Stimulated activated naive CD8-positive, alpha-beta T cell treated with anti-CD3 and anti-CD28 coated beads, Interleukin-15, amount 100 ng/mL, for 72 hours (primary cell): ENCODE data around the gene PPP1R26.
"Not testable (repeated sequence)": the region's sequence is repeated elsewhere in the genome, so short reads cannot be mapped to it uniquely, and the experiment has no call there.

Experiments used
- ATAC-seq: fragments of 150-1000 bp; cut with Tn5 transposase; 2 replicates; pipeline ENCODE4 v1.10.0; 2021; ENCODE audit warnings: mild to moderate bottlenecking, moderate library complexity
- DNase-seq, 2 donors: peaks; one replicate each; pipeline ENCODE4 v3.0.0; 2021 to 2022
- H3K27ac Mint-ChIP-seq, 2 donors: one replicate each; pipeline ENCODE4 v1.8.0; 2022; ENCODE audit warnings: mild to moderate bottlenecking in 2 of 2, mixed read lengths in 2 of 2, moderate library complexity in 2 of 2
- H3K27me3 Mint-ChIP-seq: one replicate; pipeline ENCODE4 v1.8.0; 2022; ENCODE audit warnings: mixed read lengths
- H3K4me1 Mint-ChIP-seq: one replicate; pipeline ENCODE4 v1.8.0; 2022; ENCODE audit warnings: mild to moderate bottlenecking, mixed read lengths
- H3K4me3 Mint-ChIP-seq, 2 donors: one replicate each; pipeline ENCODE4 v1.8.0; 2022; ENCODE audit warnings: mild to moderate bottlenecking in 2 of 2, mixed read lengths in 2 of 2, moderate library complexity in 1 of 2
- H3K9me3 Mint-ChIP-seq, 2 donors: one replicate each; pipeline ENCODE4 v1.8.0; 2022; ENCODE audit warnings: mixed read lengths in 2 of 2

Gene PPP1R26, protein sequence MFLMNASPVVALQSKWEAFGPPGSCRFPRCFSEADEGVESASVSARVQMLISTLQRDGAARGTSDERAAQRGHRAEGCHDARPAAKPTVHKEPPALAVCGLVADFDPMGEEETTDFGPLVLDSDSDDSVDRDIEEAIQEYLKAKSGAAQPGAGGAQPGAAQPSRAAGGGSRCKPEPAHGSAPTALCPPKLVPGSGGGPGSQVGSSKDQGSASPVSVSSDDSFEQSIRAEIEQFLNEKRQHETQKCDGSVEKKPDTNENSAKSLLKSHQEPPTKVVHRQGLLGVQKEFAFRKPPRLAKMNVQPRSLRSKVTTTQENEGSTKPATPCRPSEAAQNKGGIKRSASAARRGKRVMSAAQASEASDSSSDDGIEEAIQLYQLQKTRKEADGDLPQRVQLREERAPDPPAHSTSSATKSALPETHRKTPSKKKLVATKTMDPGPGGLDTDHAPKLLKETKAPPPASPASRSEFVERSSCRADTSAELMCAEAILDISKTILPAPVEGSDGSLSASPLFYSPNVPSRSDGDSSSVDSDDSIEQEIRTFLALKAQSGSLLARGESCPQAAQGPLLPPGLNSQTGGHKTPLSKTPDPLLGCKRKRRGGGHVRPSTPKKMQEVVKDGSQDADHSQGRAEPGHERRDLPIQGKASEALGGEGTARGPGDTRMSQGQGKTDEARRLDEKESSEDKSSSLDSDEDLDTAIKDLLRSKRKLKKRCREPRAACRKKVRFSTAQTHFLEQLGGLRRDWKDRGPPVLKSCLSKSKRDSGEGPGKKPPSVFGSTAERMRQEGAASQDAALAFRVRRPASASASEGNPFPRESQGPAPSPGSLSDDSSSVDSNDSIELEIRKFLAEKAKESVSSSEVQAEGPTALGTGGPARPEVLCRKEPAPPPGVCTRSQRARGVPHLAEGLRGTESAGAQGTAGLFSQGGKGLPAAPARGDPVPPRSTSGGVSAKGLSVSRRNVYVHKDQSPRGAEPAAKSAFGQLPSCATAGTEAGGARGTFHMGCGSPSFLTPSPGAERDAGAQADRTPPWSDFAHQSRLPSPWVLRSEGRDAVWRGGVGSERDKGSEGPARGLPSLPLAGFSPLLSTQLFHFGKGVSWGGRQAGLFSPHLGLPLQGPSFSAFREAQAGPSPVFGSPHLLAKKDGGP (N-terminal part only)

DNA sequence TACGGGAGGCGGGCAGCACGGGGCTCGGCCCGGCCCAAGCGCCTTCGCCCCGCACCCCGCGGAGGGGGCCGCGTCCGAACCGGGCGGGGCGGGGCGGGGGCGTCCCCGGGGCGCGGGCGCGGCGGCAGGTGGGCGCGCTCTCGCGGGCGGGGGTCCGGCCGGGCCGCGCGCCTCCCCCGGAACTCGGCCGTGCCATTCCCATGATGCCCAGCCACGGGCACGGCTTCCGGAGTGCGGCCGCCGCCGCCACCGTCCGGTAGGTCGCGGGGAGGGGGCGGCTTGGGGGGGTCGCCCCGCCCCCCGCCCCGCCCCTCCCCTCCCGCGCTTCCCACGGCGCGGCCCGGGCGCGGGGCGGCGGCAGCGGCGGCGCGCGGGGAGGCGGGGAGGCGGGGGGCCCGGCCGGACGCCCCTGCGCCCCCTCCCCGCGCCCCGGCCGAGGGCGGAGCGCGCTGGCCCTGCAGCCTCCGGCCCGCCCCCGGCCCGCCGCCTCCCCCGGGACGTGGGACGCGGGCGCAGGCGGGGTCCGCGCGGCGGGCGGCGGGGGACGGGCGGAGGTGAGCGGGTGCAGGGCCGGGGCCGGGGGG is at the start of gene PPP1R26:
Gene PPP1R26, plus strand, starts transcription at position 314 of the 584 bp plus-strand sequence. CDS start 4,729 bp downstream, outside the sequence.
- ATAC-seq = peak; percentile 44
- H3K4me1 Mint-ChIP-seq = peaks cover 6% of the 10 kb centered on the region
- peak within 1 kb of the TSS in 1 of 2 donors; percentile 49 for H3K27ac Mint-ChIP-seq
- no peaks in the 10 kb centered on the region for H3K9me3 Mint-ChIP-seq
- H3K4me3 Mint-ChIP-seq = peak within 1 kb of the TSS; percentile 87 to 91
- DNase-seq = no peak
- H3K27me3 Mint-ChIP-seq = peaks cover 79% of the 10 kb centered on the region

DNA sequence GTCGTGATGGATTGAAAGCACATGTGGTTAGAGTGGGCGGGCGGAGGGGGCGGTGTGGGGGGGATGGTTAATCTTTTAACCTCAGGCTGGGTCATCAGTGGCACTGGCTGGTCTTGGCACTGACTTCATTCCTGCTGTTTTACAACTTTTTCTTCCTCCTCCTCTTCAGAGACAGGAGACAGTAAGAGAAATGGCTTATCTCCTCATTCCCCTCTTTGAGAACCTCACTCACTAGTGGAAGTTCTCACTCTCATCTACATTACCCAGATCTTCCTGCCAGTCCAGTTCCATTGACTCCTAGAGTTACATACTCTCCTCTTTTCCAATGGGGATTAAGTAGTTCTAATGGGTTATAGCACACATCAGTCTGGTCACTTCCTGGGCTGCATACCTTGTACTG is 42.3 kb upstream of the PPP1R26 start:
- H3K9me3 Mint-ChIP-seq = peaks cover 0 to 8% of the 10 kb centered on the region in 2 donors
- H3K4me3 Mint-ChIP-seq = no peak overlapping the region
- DNase-seq (no peak), ATAC-seq (no peak)
- H3K27ac Mint-ChIP-seq = peak overlapping the region in 1 of 2 donors; percentile 58
- H3K27me3 Mint-ChIP-seq = peaks cover 18% of the 10 kb centered on the region
- no peaks in the 10 kb centered on the region for H3K4me1 Mint-ChIP-seq

DNA sequence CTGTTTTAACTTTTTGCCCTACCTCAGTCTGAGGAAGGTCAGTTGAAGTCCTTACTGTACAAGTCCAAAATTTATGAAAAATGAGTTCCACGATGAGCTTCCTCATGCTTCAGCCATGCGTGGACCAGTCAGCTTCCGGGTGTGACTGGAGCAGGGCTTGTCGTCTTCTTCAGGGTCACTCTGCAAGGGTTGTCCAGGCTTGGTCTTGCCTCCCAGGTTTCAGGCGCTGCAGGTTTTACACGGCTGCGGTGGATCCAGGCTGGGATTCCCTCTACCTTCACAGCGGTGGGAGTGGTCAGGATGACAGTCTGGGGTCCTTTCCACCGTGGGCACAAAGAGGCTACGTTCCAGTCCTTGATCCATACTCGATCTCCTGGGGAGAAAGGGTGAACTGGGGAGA is 41.9 kb upstream of the PPP1R26 start:
- H3K27me3 Mint-ChIP-seq = peaks cover 22% of the 10 kb centered on the region
- not testable (repeated sequence) for ATAC-seq, H3K4me1 Mint-ChIP-seq, DNase-seq, H3K4me3 Mint-ChIP-seq, H3K9me3 Mint-ChIP-seq, H3K27ac Mint-ChIP-seq

DNA sequence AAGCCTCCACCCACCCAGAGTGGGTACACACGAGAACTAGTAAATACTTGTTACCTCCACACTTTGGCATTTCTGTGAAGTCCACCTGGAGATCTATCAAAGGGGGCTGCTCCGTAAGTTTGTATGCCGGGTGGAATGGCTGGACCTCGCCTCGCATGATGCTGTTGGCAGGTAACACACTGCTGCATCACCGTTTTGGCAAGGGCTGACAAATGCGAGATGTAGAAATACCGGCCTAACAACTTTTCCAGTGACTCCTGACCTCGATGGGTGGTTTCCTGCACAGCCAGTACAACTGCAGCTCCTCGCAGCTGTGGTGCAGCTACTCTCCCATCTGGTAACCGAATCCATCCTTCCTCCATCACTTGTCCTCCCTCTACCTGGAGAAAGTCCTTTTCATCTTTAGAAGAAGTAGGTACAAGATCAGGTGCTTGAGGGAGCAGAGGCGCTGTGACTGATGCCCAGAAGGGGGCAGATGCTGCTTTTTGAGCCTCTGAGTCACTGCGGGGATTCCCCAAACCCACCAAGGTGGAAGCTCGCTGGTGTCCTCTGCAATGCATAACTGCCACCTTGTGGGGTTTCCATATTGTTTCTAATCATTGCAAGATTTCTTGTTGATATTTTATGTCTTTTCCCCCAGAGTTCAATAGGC is 40.9 kb upstream of the PPP1R26 start:
- peak; percentile 46 to 67 for DNase-seq
- H3K27me3 Mint-ChIP-seq = peaks cover 22% of the 10 kb centered on the region
- not testable (repeated sequence) for H3K4me3 Mint-ChIP-seq, H3K4me1 Mint-ChIP-seq, ATAC-seq, H3K27ac Mint-ChIP-seq, H3K9me3 Mint-ChIP-seq

GRCh38 chr9:135439514-135439913 is 40.1 kb upstream of the PPP1R26 start:
- peaks cover 22% of the 10 kb centered on the region for H3K27me3 Mint-ChIP-seq
- not testable (repeated sequence) for H3K4me3 Mint-ChIP-seq

DNA sequence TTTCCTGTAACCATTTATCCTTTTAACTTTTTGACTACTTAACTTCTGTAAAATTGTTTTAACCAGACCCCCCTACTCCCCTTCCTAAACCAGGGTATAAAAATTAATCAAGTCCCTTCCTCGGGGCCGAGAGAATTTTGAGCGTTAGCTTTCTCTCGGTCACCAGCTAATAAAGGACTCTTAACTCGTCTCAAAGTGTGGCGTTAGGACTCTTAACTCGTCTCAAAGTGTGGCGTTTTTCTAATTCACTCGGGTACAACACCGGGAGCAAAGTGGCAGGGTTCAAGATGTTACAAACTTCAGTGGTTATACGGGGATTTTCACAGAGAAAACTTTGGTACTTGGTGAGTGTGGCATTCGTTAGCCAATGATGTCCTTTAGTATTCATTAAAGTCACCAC is 39.7 kb upstream of the PPP1R26 start:
- peaks cover 22% of the 10 kb centered on the region for H3K27me3 Mint-ChIP-seq
- H3K4me1 Mint-ChIP-seq = no peaks in the 10 kb centered on the region

More at GRCh38 chr9:135439514-135439913, 40.1 kb upstream of the PPP1R26 start:
- not testable (repeated sequence) for H3K4me1 Mint-ChIP-seq, ATAC-seq, H3K9me3 Mint-ChIP-seq, DNase-seq
- H3K27ac Mint-ChIP-seq = peak overlapping the region in 1 of 2 donors; percentile 86

DNA sequence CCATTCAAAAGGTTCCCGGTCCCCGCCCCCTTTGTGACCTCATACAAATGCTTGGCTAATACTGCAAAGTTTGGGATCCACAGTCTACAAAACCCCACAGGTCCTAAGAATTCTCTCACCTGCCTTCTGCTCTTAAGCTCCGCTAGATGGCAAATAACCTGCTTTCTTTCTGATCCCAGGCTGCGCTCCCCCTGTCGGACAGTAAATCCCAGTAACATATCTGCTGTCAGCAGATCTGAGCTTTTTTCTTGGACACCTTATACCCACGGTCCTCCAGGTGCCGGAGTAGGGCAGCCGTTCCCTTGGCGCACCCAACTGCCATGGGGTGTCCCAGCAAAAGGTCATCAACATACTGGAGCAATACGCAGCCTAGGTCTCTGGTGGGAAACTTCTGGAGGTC is 39.0 kb upstream of the PPP1R26 start:
- Mint-ChIP-seq H3K4me1 (no peaks in the 10 kb centered on the region), H3K27me3 (peaks cover 22% of the 10 kb centered on the region), H3K4me3 (no peak overlapping the region), H3K27ac (no peak overlapping the region), H3K9me3 (peaks cover 0 to 8% of the 10 kb centered on the region in 2 donors)
- ATAC-seq (no peak), DNase-seq (no peak)

More for the DNA sequence above, 39.7 kb upstream of the PPP1R26 start:
- no peak for DNase-seq
- ATAC-seq = no peak
- H3K27ac Mint-ChIP-seq = no peak overlapping the region
- peaks cover 0 to 8% of the 10 kb centered on the region in 2 donors for H3K9me3 Mint-ChIP-seq
- H3K4me3 Mint-ChIP-seq = no peak overlapping the region

DNA sequence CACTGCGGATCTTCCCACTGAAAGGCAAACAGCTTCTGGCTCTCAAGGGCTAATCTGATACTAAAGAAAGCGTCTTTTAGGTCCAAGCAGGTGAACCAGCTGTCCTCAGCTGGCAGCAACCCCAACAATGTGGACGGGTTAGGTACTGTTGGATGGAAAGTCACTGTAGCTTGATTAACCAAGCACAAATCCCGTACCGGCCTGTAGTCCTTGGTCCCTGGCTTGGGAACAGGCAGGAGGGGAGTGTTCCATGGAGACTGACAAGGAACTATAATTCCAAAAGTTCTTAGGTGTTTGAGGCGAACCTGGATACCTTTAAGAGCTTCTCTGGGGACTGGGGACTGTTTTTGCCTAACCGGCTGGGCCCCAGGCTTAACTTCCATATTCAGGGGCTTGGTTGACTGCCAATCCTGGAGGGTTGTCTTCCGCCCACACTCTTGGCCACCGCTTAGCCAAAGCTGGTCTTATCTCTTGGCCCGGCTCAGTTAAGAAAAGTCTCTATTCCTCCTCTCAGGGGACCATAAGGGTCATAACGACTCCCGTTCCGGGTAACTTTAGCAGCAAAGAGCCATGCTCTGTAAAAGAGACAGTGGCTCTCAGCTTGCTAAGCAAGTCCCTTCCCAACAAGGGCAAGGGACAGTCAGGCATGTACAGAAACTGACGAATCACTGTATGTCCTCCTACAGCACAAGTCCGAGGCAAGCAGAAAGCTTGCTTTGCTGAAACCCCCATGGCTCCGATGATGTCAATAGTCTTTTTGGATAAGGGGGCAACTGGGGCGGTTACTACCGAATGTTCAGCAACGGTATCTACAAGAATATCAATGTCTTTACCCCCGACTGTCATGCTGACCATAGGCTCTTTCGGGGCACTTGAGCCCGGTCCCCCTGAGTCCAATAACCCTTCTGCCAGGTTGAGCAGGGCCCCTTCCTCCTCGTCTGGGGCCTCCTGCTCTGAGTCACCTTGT is 38.2 kb upstream of the PPP1R26 start:
- H3K4me3 Mint-ChIP-seq, DNase-seq, ATAC-seq, H3K9me3 Mint-ChIP-seq, H3K4me1 Mint-ChIP-seq, H3K27ac Mint-ChIP-seq: not testable (repeated sequence)
- H3K27me3 Mint-ChIP-seq = peaks cover 22% of the 10 kb centered on the region

GRCh38 chr9:135442075-135442474 is 37.5 kb upstream of the PPP1R26 start:
- Mint-ChIP-seq H3K27ac (no peak overlapping the region), H3K9me3 (peaks cover 0 to 2% of the 10 kb centered on the region in 2 donors)

GRCh38 chr9:135443797-135444425 is 35.7 kb upstream of the PPP1R26 start:
- Mint-ChIP-seq H3K4me1 (no peaks in the 10 kb centered on the region), H3K27ac (no peak overlapping the region), H3K27me3 (peaks cover 22% of the 10 kb centered on the region), H3K9me3 (no peaks in the 10 kb centered on the region), H3K4me3 (no peak overlapping the region)
- ATAC-seq = no peak
- no peak for DNase-seq

More at GRCh38 chr9:135442075-135442474, 37.5 kb upstream of the PPP1R26 start:
- H3K4me3 Mint-ChIP-seq = no peak overlapping the region
- H3K4me1 Mint-ChIP-seq = no peaks in the 10 kb centered on the region
- no peak for DNase-seq
- no peak for ATAC-seq
- H3K27me3 Mint-ChIP-seq = peaks cover 22% of the 10 kb centered on the region

- Mint-ChIP-seq H3K9me3 (no peaks in the 10 kb centered on the region), H3K4me1 (no peaks in the 10 kb centered on the region), H3K27me3 (peaks cover 5% of the 10 kb centered on the region), H3K4me3 (no peak overlapping the region), H3K27ac (no peak overlapping the region)
- DNase-seq (no peak), ATAC-seq (no peak)
These were observed 32.5 kb upstream of the PPP1R26 start for GRCh38 chr9:135447126-135447525.

- ATAC-seq = no peak
- Mint-ChIP-seq H3K9me3 (no peaks in the 10 kb centered on the region), H3K4me1 (no peaks in the 10 kb centered on the region), H3K27ac (no peak overlapping the region), H3K4me3 (no peak overlapping the region), H3K27me3 (no peaks in the 10 kb centered on the region)
- DNase-seq = no peak
These were observed 30.9 kb upstream of the PPP1R26 start for GRCh38 chr9:135448663-135449100.

DNA sequence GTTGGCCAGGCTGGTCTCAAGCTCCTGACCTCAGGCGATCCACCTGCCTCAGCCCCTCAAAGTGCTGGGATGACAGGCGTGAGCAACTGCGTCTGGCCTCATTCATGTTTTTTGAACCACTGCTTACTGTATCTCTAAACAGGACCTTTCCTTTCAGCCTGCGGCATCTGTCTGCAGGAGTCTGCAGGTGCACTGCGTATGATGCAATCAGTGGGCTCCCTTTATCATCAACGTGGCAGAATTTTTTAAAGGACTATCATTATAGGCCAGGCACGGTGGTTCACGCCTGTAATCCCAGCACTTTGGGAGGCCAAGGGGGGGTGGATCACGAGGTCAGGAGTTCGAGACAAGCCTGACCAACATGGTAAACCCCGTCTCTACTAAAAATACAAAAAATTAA is 30.1 kb upstream of the PPP1R26 start:
- not testable (repeated sequence) for ATAC-seq, H3K27ac Mint-ChIP-seq, H3K9me3 Mint-ChIP-seq, H3K27me3 Mint-ChIP-seq, DNase-seq, H3K4me1 Mint-ChIP-seq, H3K4me3 Mint-ChIP-seq
